Measurements from ENCODE around the gene WNK1. TPM values are rescaled to one million over a fixed set of nuclear protein-coding genes. Genes with fewer than 3 reads are reported as not detected.

WNK1 gene
- polyA plus RNA-seq, 2 of the 4 experiments (the other 2 are of a cell fraction): 88.4 to 98.0 TPM

DNA sequence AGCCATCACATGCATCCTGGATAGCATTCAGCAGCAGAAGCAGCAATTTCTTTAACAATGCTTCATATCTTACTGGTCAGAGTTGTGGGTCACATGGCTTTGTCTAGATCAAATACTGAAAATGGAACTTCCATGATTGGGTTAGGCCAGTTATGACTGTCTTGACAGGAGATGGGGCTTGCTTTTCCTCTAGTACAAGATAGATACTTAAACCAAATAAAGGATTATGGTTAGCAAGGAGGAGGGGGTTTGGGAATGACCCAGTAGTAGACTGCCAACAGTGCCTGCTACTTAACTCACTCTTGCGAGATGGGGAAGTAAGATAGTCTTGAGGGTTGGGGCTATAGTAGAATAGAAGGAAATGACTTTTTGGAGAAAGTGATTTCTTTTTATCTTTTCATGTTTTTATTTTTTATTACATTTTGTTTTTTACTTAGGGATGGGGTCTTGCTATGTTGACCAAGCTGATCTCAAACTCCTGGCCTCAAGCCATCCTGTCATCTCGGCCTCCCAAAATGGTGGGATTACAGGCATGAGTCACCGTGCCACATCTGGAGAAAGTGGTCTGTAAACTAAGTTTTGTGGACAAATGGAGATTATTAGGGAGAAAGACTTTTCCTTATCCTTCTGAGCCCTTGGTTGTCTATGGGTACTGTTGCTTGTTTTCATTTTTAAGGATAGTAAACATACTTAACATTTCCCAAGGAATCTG lies 37.6 kb downstream of the WNK1 start:
- FAIRE-seq (no peak), DNase-seq (ENCODE audit: low read depth in 1 of 2, low spot score in 1 of 2) (no peak), ATAC-seq (peak in 1 of 2 experiments; percentile 37; a peak in 2 of 6 replicates)
- WGBS (ENCODE audit: missing lambda C conversion rate): 80% methylated on average over 3 of the region's 3 CpGs
- TF ChIP-seq RFX5 (IDR thresholded peaks at IDR 0.05): no peak
- TF ChIP-seq FOSL2 (IDR thresholded peaks at IDR 0.05): no peak
- peak; percentile 18; the same call in 1 of the 2 replicates for TF ChIP-seq FOSL2 (CRISPR knock-in tag; IDR thresholded peaks at IDR 0.05)
- H3K4me1 ChIP-seq: peaks cover 63% of the 10 kb centered on the region
- ChIA-PET POLR2A (no interaction called here), CTCF (no interaction called here)
- H3K9me3 ChIP-seq: no peaks in the 10 kb centered on the region
- 0 out of 6 replicates have a peak overlapping the region, but pooled peaks of 1 of the 2 experiments have one; percentile 5 for H3K27ac ChIP-seq
- H3K4me2 ChIP-seq: peak overlapping the region; percentile 47
- H3K4me3 ChIP-seq: no peak overlapping the region

DNA sequence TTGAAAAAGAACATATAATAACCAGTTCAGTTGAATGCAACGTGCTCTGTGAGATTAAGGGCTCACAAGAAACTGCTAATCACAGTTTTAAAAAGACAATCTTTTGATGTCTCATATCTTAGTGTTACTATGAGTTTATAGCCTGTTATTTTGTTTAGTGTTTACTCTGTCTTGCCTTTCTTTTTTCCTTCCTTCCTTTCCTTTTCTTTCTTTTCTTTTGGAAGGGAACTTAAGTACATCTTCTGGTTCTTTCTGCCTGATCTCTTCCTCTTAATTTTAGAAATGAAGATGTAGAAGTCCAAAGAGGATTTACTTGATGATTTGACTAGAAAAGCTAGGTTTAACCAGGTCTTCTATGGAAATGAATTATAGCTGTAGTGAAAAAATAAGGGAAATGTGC lies 38.2 kb downstream of the WNK1 start:
- peak overlapping the region; percentile 47; the same call in 2 of the 3 replicates for H3K4me2 ChIP-seq
- no peaks in the 10 kb centered on the region for H3K9me3 ChIP-seq
- no peak for DNase-seq (ENCODE audit: low read depth in 1 of 2, low spot score in 1 of 2)
- TF ChIP-seq HES2 (IDR thresholded peaks at IDR 0.05) (no peak), EHMT2 (IDR thresholded peaks at IDR 0.05; ENCODE audit: low read depth) (no peak), RARB (CRISPR knock-in tag; IDR thresholded peaks at IDR 0.05) (no peak), ESRRA (IDR thresholded peaks at IDR 0.05; ENCODE audit: borderline replicate concordance, low read length) (no peak), HMGXB4 (CRISPR knock-in tag; IDR thresholded peaks at IDR 0.05; ENCODE audit: borderline replicate concordance) (no peak), SMC3 (IDR thresholded peaks at IDR 0.05) (no peak), POLR2A (IDR thresholded peaks at IDR 0.05; ENCODE audit: low read length) (no peak), FOSB (CRISPR knock-in tag; IDR thresholded peaks at IDR 0.05) (no peak), CHD2 (IDR thresholded peaks at IDR 0.05; ENCODE audit: low read length, partially characterized antibody) (no peak), CBX2 (IDR thresholded peaks at IDR 0.05; ENCODE audit: borderline replicate concordance, low read depth) (no peak), NR3C1 (IDR thresholded peaks at IDR 0.05) (no peak), HOXB13 (CRISPR knock-in tag; IDR thresholded peaks at IDR 0.05; ENCODE audit: low read depth) (no peak), CEBPB (IDR thresholded peaks at IDR 0.05) (no peak), PBX3 (IDR thresholded peaks at IDR 0.05) (no peak), RNF2 (IDR thresholded peaks at IDR 0.05; ENCODE audit: borderline replicate concordance, low read depth) (no peak), JUNB (IDR thresholded peaks at IDR 0.05) (no peak)
- H3K4me3 ChIP-seq: no peak overlapping the region
- H3K27ac ChIP-seq: no peak overlapping the region
- WGBS (ENCODE audit: missing lambda C conversion rate): 75% methylated on average over 1 of the region's 1 CpG
- POLR2A ChIA-PET: no interaction called here
- CTCF ChIA-PET: interaction anchor here (0.6 to 1.3 kb wide), 2 partner anchors 57 to 222 kb away, joined by 3 read pairs; no protein-coding TSS in a partner anchor
- H3K4me1 ChIP-seq: peaks cover 63% of the 10 kb centered on the region
- no peak for FAIRE-seq
- ATAC-seq: no peak

DNA sequence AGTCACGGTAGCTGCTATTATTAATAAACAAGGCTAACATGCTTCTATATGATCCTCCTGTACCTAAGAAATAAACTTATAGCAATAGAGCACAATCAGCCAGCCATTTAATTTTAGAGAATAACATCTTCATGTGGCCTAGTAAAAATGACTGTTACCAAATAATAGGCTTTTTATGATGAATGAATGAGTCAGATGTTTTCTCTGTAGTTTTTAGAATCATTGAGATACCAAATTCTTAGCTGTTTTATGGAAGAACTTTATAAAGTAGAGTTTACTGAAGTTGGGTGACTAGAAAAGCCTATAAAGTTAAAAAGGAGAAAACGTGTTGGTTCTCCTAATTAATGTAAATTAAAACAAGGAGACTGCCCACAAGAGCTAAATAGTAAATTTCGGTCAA lies 40.7 kb downstream of the WNK1 start:
- ChIA-PET POLR2A (no interaction called here), CTCF (interaction anchor here (1.8 to 3.7 kb wide), 3 partner anchors 22 to 217 kb away, joined by 5 to 24 read pairs (median 5); no protein-coding TSS in a partner anchor)
- DNase-seq (ENCODE audit: low read depth in 1 of 2, low spot score in 1 of 2) (no peak), ATAC-seq (no peak), FAIRE-seq (no peak)
- Histone ChIP-seq H3K9me3 (no peaks in the 10 kb centered on the region), H3K27ac (no peak overlapping the region), H3K4me1 (peaks cover 58% of the 10 kb centered on the region), H3K4me2 (no peak overlapping the region), H3K4me3 (no peak overlapping the region)
- WGBS (ENCODE audit: missing lambda C conversion rate): 75% methylated on average over 3 of the region's 3 CpGs
- TF ChIP-seq ESRRA (IDR thresholded peaks at IDR 0.05; ENCODE audit: borderline replicate concordance, low read length) (no peak), HOXB5 (CRISPR knock-in tag; IDR thresholded peaks at IDR 0.05) (no peak), KDM1A (IDR thresholded peaks at IDR 0.05; ENCODE audit: low read depth) (no peak), HOXA7 (CRISPR knock-in tag; IDR thresholded peaks at IDR 0.05) (no peak), RFX5 (IDR thresholded peaks at IDR 0.05) (no peak), CBX8 (IDR thresholded peaks at IDR 0.05) (no peak), PHF8 (IDR thresholded peaks at IDR 0.05; ENCODE audit: borderline replicate concordance, low read depth) (no peak), KDM5A (IDR thresholded peaks at IDR 0.05) (no peak), NR3C1 (IDR thresholded peaks at IDR 0.05) (no peak), ZC3H11A (IDR thresholded peaks at IDR 0.05) (no peak)
- TF ChIP-seq, protein P1, sequence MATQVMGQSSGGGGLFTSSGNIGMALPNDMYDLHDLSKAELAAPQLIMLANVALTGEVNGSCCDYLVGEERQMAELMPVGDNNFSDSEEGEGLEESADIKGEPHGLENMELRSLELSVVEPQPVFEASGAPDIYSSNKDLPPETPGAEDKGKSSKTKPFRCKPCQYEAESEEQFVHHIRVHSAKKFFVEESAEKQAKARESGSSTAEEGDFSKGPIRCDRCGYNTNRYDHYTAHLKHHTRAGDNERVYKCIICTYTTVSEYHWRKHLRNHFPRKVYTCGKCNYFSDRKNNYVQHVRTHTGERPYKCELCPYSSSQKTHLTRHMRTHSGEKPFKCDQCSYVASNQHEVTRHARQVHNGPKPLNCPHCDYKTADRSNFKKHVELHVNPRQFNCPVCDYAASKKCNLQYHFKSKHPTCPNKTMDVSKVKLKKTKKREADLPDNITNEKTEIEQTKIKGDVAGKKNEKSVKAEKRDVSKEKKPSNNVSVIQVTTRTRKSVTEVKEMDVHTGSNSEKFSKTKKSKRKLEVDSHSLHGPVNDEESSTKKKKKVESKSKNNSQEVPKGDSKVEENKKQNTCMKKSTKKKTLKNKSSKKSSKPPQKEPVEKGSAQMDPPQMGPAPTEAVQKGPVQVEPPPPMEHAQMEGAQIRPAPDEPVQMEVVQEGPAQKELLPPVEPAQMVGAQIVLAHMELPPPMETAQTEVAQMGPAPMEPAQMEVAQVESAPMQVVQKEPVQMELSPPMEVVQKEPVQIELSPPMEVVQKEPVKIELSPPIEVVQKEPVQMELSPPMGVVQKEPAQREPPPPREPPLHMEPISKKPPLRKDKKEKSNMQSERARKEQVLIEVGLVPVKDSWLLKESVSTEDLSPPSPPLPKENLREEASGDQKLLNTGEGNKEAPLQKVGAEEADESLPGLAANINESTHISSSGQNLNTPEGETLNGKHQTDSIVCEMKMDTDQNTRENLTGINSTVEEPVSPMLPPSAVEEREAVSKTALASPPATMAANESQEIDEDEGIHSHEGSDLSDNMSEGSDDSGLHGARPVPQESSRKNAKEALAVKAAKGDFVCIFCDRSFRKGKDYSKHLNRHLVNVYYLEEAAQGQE (IDR thresholded peaks at IDR 0.05): no peak
- TF ChIP-seq, protein P2, sequence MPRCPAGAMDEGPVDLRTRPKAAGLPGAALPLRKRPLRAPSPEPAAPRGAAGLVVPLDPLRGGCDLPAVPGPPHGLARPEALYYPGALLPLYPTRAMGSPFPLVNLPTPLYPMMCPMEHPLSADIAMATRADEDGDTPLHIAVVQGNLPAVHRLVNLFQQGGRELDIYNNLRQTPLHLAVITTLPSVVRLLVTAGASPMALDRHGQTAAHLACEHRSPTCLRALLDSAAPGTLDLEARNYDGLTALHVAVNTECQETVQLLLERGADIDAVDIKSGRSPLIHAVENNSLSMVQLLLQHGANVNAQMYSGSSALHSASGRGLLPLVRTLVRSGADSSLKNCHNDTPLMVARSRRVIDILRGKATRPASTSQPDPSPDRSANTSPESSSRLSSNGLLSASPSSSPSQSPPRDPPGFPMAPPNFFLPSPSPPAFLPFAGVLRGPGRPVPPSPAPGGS (IDR thresholded peaks at IDR 0.05): no peak

Measured in A549 (cell line).